Measurements from ENCODE around the gene CTDSP2. TPM values are rescaled to one million over a fixed set of nuclear protein-coding genes. Genes with fewer than 3 reads are reported as not detected.
"Not testable (repeated sequence)": the region's sequence is repeated elsewhere in the genome, so short reads cannot be mapped to it uniquely, and the experiment has no call there.

The CTDSP2 gene
- polyA plus RNA-seq, 6 donors from 2014 or later, result 44.3 to 65.3 (median 53.2) TPM

DNA sequence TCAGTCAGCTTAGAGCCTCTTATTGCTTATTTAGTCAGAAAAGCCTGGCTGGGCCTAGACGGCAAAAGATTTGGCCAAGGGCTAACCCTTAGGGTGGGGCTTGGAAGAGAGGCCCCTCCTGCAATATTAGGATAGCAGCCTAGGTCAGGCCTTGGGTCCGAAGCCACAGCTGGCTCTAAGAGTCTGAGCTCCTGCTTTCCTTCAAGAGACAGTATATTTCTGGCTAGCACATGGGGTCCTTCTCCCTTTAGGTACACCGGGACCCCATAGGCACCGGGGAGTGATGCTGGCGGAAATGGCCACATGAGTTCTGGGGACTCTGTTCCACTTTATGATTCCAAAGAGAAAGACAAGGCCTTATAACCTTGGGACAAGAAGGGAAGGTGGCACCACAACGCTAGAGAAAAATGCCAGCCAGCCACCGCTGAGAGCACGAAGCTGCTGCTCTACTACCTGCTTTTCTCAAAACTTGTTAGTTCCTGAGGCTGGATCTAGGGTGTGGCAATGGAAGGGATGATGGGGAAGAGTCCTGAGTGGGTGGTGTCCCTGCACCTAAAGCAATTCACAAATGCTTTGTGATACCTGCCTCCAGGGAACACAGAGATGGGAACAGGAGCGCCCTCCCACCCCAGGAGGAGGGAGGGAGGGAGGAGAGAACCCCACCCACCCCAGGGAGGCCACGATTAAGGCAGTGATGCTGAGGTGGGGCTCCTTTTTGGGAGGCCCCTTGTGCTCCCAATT, 24.9 kb downstream of the CTDSP2 start:
- DNase-seq (no peak), ATAC-seq (ENCODE audit: low read depth in 2 of 2) (no peak)
- Mint-ChIP-seq H3K4me3 (no peak overlapping the region), H3K9me3 (no peaks in the 10 kb centered on the region), H3K27me3 (no peaks in the 10 kb centered on the region), H3K36me3 (peaks cover 0 to 28% of the 10 kb centered on the region in 2 donors), H3K4me1 (peaks cover 2 to 12% (median 8%) of the 10 kb centered on the region in 3 donors), H3K27ac (peak overlapping the region in 3 of 6 donors; percentile 33 to 83 (median 39))

DNA sequence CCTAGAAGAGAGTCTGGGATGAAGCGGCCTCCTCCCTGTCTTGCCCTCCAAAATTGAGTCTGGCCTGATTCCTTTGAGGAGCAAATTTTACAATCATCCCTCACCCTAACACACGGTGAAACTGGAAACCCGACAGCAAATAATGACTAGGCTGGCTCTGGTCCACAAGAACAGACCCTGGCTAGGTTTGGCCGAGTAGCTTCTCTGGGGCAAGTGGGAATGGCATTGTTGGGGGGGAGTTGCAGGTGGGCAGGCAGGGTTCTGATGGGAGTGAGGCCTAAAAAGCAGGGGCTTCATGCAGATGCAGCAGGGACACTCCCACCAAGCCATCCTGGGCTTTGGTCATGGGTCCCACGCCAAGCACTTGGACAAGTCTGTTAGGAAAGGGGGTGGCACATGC, 25.5 kb downstream of the CTDSP2 start:
- not testable (repeated sequence) for H3K9me3 Mint-ChIP-seq; H3K27me3 Mint-ChIP-seq; ATAC-seq (ENCODE audit: low read depth in 2 of 2); DNase-seq
- peaks cover 2 to 12% (median 8%) of the 10 kb centered on the region in 3 donors for H3K4me1 Mint-ChIP-seq
- peak overlapping the region in 4 of 6 donors; percentile 32 to 63 (median 48) for H3K27ac Mint-ChIP-seq
- H3K36me3 Mint-ChIP-seq, result peaks cover 0 to 28% of the 10 kb centered on the region in 2 donors
- H3K4me3 Mint-ChIP-seq, result peak overlapping the region in 1 of 8 donors; percentile 15

DNA sequence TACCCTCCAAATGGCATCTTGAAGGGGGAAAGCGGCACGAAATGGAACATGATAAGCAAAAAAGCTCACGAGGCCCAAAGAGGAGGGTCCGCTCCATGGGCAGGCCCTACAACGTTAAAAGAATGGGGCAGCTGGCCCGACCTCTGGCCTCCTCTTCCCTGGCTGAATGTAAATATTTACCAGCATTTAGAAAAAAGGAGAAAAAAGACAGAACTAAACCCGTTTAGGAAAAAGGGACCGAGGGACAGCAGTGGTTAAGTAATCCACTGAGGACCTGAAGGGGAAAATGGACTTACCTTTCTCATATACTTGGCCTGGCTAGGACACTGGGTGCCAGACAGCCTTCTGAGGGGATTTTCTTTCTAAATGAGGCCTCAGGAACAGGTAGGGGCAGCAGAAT, 26.4 kb downstream of the CTDSP2 start:
- not testable (repeated sequence) for ATAC-seq (ENCODE audit: low read depth in 2 of 2); H3K27me3 Mint-ChIP-seq; H3K27ac Mint-ChIP-seq; H3K9me3 Mint-ChIP-seq; H3K4me1 Mint-ChIP-seq; DNase-seq; H3K4me3 Mint-ChIP-seq
- peaks cover 0 to 19% of the 10 kb centered on the region in 2 donors for H3K36me3 Mint-ChIP-seq

DNA sequence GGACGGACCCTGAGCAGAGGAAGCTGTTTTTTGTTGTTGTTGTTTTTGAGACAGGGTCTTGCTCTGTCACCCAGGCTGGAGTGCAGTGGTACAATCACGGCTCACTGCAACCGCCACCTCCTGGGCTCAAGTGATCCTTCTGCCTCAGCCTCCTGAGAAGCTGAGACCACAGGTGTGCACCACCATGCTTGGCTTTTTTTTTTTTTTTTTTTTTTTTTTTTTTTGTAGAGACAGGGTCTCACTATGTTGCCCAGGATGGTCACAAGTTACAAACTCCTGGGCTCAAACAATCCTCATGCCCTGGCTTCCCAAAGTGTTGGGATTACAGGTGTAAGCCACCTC, 28.6 kb downstream of the CTDSP2 start:
- not testable (repeated sequence) for ATAC-seq (ENCODE audit: low read depth in 2 of 2); H3K4me1 Mint-ChIP-seq; H3K27me3 Mint-ChIP-seq; H3K9me3 Mint-ChIP-seq; DNase-seq; H3K36me3 Mint-ChIP-seq; H3K4me3 Mint-ChIP-seq
- H3K27ac Mint-ChIP-seq, result peak overlapping the region in 1 of 6 donors; percentile 72

DNA sequence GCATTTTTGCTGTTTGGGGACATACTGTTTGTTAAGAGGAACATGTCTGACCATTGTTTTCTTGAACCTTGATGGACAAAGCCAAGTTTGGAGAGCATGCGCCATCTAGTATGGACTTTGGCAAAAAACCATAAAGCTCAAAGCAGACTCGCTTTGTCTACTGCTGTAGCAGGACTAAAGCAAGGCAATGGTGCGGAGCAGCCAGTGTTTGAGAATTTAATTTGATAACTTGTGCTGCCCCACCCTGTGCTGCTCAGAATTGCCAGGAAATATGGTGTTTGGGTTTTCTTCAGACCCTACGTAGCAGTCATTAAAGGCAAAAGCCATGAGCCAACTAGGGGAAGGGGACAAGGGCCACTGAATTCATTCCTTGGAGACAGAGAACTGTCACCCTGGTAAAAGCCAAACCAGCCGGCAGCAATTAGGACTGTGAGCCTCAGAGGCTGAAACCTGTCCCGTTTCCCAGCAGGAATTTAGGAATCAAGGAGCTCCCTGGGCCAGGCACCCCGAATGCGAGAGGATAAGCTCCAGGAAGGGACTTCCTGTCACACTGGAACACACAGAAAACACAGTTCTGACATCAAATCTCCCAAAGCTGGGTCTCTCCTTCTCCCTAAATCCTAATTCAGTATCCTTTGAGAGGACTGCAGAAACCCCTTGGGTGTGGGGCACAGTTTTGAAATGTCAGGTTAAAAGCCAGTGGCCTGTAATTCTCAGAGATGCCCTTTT, 29.1 kb downstream of the CTDSP2 start:
- Mint-ChIP-seq H3K36me3 (peaks cover 0 to 6% of the 10 kb centered on the region in 2 donors), H3K9me3 (no peaks in the 10 kb centered on the region), H3K27me3 (no peaks in the 10 kb centered on the region)

DNA sequence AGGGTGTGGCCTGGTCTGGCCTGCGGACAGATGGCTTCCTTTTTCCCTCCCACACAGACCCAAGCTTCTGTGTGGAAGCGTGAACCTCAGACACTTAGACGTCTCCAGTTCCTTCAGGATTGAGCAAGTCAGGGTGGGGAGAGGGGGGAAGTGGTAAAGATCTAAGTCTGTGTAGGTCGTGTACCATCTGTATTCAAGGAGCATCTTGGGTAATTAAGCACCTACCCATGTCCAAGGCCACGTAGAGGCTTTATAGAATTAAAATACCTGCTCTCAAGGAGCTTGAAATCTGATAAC, 29.7 kb downstream of the CTDSP2 start:
- Mint-ChIP-seq H3K27ac (peak overlapping the region in 1 of 6 donors; percentile 54), H3K4me3 (no peak overlapping the region)
- no peak for ATAC-seq (ENCODE audit: low read depth in 2 of 2)

More for the DNA sequence above, 29.1 kb downstream of the CTDSP2 start:
- H3K4me1 Mint-ChIP-seq, result peaks cover 0 to 8% (median 6%) of the 10 kb centered on the region in 3 donors
- peak overlapping the region in 1 of 6 donors; percentile 26 for H3K27ac Mint-ChIP-seq
- no peak for ATAC-seq (ENCODE audit: low read depth in 2 of 2)
- no peak overlapping the region for H3K4me3 Mint-ChIP-seq
- no peak for DNase-seq

DNA sequence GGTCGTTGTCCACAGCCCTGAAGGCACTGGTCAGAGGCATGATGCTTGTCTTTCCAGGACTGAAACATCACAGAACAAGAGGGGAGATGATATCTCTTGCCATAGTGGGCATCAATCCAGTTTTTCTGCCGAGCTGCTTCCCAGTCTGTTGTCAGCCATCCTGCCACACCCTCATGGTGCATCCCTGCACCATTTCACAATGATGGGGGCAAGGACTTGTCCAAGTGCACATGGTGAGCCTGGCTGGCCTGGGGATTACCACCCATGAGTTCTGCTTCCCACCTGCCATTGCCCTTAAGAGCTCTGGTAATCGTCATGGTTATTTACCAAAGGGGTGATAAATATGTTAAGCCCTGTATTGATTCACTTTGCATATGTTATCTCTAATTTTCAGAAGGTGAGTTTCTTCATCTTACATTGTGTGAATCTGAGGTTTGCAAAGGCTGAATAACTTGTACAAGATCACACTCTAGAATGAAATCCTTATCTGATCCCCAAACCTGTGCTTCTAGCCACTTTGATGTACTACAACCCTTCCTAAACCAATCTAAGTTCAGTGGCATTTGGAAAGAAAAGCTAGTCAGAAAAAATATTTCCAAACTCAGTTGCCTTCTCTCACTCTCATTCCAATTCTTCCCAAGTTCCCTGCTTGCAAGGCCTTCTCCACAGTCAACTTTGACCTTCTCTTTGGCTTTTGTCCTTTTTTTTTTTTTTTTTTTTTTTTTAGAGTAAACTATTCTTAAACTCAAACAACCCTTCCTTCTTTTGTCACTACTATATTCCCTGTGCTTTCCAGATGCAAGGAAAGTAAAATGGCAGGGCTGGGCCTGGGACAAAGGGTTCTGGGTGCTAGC, 30.3 kb downstream of the CTDSP2 start:
- Mint-ChIP-seq H3K4me1 (peaks cover 0 to 8% (median 6%) of the 10 kb centered on the region in 3 donors), H3K27me3 (no peaks in the 10 kb centered on the region), H3K36me3 (peaks cover 0 to 6% of the 10 kb centered on the region in 2 donors), H3K9me3 (no peaks in the 10 kb centered on the region), H3K27ac (peak overlapping the region in 2 of 6 donors; percentile 28 to 54), H3K4me3 (no peak overlapping the region)
- ATAC-seq (ENCODE audit: low read depth in 2 of 2), result no peak
- DNase-seq, result no peak

More for the DNA sequence above, 29.7 kb downstream of the CTDSP2 start:
- peaks cover 0 to 6% of the 10 kb centered on the region in 2 donors for H3K36me3 Mint-ChIP-seq
- no peak for DNase-seq
- H3K9me3 Mint-ChIP-seq, result no peaks in the 10 kb centered on the region
- no peaks in the 10 kb centered on the region for H3K27me3 Mint-ChIP-seq
- H3K4me1 Mint-ChIP-seq, result peaks cover 0 to 8% (median 6%) of the 10 kb centered on the region in 3 donors

DNA sequence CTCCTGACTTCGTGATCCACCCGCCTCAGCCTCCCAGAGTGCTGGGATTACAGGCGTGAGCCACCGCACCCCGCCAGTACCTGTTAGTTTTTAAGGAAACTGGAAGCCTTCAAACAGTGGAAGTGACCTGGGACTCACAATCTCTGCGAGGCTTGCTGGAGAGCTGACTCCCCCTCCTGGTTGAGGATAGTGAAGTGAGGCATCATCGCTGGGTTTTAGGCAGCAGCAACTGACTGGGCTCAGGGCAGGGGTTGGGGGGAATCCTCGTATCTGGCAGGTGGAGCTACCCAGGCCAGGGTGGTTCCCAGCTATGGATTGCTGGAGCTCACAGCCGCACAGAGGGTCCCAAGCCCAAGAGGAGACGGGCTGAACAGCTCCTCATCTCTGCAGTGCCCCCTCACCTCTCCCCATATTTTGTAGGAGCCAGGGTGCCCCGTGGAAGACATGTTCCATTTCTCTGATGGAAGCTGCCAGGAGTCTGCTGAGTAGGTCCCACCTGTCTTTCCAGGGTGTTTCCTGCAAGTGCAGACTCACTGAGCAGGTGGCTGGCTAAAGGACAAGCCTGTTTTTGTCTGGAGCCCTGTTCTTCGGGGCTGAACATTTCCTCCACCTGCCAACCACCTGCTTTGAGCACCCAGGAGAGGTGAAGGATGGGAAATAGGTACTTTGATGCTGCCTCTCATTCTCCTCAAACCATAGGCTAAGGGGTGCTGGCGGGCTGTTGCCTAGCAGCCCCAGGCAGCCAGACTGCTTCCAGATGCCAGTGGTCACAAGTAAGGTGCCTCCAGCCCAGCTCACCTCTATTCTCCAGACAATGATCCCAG, 31.1 kb downstream of the CTDSP2 start:
- H3K4me1 Mint-ChIP-seq, result peaks cover 0 to 8% (median 3%) of the 10 kb centered on the region in 3 donors
- H3K27ac Mint-ChIP-seq, result peak overlapping the region in 1 of 6 donors; percentile 30
- no peak for ATAC-seq (ENCODE audit: low read depth in 2 of 2)
- H3K27me3 Mint-ChIP-seq, result no peaks in the 10 kb centered on the region
- DNase-seq, result no peak
- H3K36me3 Mint-ChIP-seq, result peaks cover 0 to 6% of the 10 kb centered on the region in 2 donors
- H3K4me3 Mint-ChIP-seq, result no peak overlapping the region
- no peaks in the 10 kb centered on the region for H3K9me3 Mint-ChIP-seq

DNA sequence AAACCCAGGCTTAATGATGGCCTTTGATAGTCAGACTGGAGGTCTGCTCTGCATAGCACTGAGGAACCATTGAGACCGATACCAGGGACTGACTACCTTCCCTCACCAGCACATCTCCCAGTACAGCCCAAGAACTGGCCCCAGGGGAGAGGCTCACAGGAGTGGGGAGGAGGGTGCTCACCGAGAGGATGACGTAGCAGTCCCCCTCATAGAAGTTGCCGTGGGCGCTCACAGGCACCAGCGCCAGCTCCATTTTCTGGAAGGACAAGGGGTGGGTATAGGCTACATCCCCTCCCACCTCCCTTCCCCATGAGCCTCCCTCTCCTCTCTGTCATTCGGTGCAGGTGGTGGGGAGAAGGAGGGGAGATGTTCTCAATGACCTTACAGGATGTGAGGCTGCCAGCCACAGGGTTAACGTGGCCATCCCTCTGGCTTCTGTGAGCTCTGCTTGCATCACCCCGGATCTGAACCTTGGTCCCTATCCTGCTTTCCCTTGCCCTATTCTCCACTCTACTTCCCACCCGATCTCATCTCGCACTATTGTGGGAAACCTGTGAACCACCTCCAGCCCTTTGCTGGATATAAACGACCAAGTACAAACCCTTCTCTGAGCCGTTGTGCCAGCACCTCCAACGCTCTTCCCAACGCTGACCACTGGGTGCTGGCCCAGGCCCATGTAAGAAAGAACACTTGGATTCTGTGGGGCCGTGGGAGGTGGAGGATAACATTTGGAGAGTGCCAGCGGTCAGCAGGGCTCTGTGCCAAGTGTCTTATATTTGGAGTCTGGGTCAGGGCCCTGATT, 32.4 kb downstream of the CTDSP2 start:
- ATAC-seq (ENCODE audit: low read depth in 2 of 2) (no peak), DNase-seq (no peak)
- Mint-ChIP-seq H3K4me1 (peaks cover 0 to 8% (median 3%) of the 10 kb centered on the region in 3 donors), H3K36me3 (peaks cover 0 to 6% of the 10 kb centered on the region in 2 donors), H3K9me3 (no peaks in the 10 kb centered on the region), H3K27me3 (no peaks in the 10 kb centered on the region), H3K27ac (peak overlapping the region in 1 of 6 donors; percentile 82), H3K4me3 (no peak overlapping the region)

DNA sequence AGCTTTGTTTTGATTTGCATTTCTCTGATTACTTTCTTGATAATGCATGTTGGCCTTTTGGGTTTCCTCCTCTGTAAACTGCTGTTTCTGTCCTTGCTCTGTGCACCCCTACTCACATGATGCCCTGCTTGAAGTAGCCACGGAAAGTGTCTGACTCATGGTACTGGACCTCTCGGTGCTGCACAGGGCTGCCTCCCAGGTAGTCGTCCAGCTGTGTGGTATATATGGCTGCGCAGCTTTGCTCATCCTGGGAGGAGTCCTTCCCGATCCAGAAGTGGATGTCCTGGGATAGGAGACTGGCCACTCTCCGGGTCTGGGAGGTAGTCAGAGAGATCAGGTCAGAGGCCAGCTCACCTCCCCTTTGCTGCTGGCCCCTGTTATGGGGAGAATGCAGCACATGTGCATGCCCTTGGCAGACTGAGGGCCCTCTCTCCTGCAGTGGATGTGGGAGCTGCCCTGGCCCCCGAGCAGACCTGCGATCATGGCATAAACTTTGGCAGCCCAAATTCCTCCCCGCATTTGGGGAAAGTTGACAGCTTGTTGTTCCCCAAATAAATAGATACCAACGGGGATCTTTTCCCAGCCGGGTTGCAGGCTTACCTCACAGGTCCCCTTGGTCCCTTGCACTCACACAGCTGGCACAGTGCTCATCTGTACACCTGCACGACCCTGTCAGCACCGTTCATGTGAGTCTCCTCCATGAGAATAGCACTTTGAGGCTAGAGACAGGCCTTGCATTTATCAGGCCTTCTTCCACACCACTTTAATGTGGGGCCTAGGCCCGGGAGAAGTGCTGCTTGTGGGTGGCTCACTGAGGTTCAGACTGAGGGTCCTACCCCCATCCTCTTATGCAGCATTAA, 33.2 kb downstream of the CTDSP2 start:
- no peaks in the 10 kb centered on the region for H3K27me3 Mint-ChIP-seq
- no peak overlapping the region for H3K27ac Mint-ChIP-seq
- ATAC-seq (ENCODE audit: low read depth in 2 of 2), result no peak
- H3K9me3 Mint-ChIP-seq, result no peaks in the 10 kb centered on the region
- no peak for DNase-seq
- H3K4me1 Mint-ChIP-seq, result peaks cover 0 to 3% (median under 1%) of the 10 kb centered on the region in 3 donors
- H3K36me3 Mint-ChIP-seq, result peaks cover 0 to 2% of the 10 kb centered on the region in 2 donors
- no peak overlapping the region for H3K4me3 Mint-ChIP-seq

DNA sequence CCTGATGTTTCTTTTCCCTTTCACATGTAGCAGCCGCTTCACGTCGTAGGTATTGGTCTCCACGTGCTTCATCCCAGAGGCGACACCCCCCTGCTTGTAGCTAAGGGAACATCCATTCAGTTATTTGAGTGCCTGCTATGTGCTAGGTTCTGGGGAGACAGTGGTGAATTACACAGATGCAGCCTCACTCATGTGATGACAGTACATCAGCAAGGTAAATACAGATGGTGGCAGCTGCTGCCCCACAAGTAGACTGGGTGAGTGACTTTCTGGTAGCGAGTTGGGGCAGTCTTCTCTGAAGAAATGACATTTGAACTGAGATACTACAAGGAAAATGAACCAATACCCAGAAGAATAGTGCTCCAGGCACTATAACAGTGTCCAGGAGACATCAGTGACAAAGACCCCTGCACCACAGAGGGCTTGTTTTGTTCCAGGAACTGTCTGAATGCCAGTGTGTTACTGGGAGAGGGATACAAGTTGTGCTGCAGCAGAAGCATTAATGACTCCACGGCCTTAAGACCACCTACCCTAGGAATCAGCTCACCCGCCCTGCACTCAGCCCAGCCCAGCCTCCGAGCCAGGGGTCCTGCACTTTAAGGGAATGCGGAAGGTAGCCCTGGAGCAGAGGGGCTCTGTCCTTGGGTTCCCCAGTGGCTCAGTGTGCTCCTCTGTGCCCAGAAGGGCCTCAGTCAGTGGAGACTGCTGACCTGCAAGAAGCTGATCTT, 35.3 kb downstream of the CTDSP2 start:
- no peaks in the 10 kb centered on the region for H3K27me3 Mint-ChIP-seq
- no peaks in the 10 kb centered on the region for H3K36me3 Mint-ChIP-seq
- H3K4me3 Mint-ChIP-seq, result peak overlapping the region in 1 of 8 donors; percentile 12
- ATAC-seq (ENCODE audit: low read depth in 2 of 2), result no peak
- H3K9me3 Mint-ChIP-seq, result no peaks in the 10 kb centered on the region
- DNase-seq, result no peak
- H3K4me1 Mint-ChIP-seq, result no peaks in the 10 kb centered on the region
- H3K27ac Mint-ChIP-seq, result no peak overlapping the region

Data from naive B cell (primary cell).